Trophoblast cell (in vitro differentiated cells and primary cell): ENCODE measurements around the gene ITGAE. TPM values are rescaled to one million over a fixed set of nuclear protein-coding genes. Genes with fewer than 3 reads are reported as not detected.

Experiments used
- DNase-seq, 2 donors: peaks; one replicate each; pipeline ENCODE4 v3.0.0-alpha.2; 2016
- H2AFZ ChIP-seq: 2 replicates; pipeline ENCODE4 v1.6.1; 2013; ENCODE audit warnings: low read length, moderate library complexity, mild to moderate bottlenecking; ENCODE audit not compliant: insufficient read depth, poor library complexity
- H2AK5ac ChIP-seq: 2 replicates; pipeline ENCODE4 v1.6.1; 2013; ENCODE audit warnings: mild to moderate bottlenecking, low read length
- H2BK120ac ChIP-seq: 2 replicates; pipeline ENCODE4 v1.6.1; 2013; ENCODE audit warnings: low read length, mild to moderate bottlenecking, moderate library complexity; ENCODE audit not compliant: insufficient read depth, poor library complexity
- H2BK12ac ChIP-seq: 2 replicates; pipeline ENCODE4 v1.6.1; 2013; ENCODE audit warnings: mild to moderate bottlenecking, low read length, moderate library complexity
- H2BK5ac ChIP-seq: 2 replicates; pipeline ENCODE4 v1.6.1; 2013; ENCODE audit warnings: low read length, low read depth, moderate library complexity, mild to moderate bottlenecking; ENCODE audit not compliant: poor library complexity
- H3K14ac ChIP-seq: 2 replicates; pipeline ENCODE4 v1.6.1; 2013; ENCODE audit warnings: mild to moderate bottlenecking, low read length
- H3K18ac ChIP-seq: 2 replicates; pipeline ENCODE4 v1.6.1; 2013; ENCODE audit warnings: mild to moderate bottlenecking, low read length
- H3K23ac ChIP-seq: 2 replicates; pipeline ENCODE4 v1.6.1; 2013; ENCODE audit warnings: low read length
- H3K27ac ChIP-seq: 2 replicates; pipeline ENCODE4 v1.5.1; 2013; ENCODE audit warnings: low read depth, mild to moderate bottlenecking, inconsistent platforms, low read length, moderate library complexity
- H3K27me3 ChIP-seq: 2 replicates; pipeline ENCODE4 v1.6.1; 2013; ENCODE audit warnings: inconsistent platforms, mild to moderate bottlenecking, low read length, moderate library complexity; ENCODE audit not compliant: insufficient read depth
- H3K36me3 ChIP-seq, 2 experiments: 1 replicate in 1 of 2; 2 replicates in 1 of 2; pipeline ENCODE4 v1.6.1; 2013; ENCODE audit warnings: low read length in 2 of 2, mild to moderate bottlenecking in 2 of 2, moderate library complexity in 1 of 2; ENCODE audit not compliant: insufficient read depth in 2 of 2, control insufficient read depth in 1 of 2
- H3K4ac ChIP-seq: 2 replicates; pipeline ENCODE4 v1.6.1; 2013; ENCODE audit warnings: low read depth, mild to moderate bottlenecking, low read length, moderate library complexity
- H3K4me1 ChIP-seq, 2 experiments: 1 replicate in 1 of 2; 2 replicates in 1 of 2; pipeline ENCODE4 v1.6.1; 2013; ENCODE audit warnings: low read length in 2 of 2, mild to moderate bottlenecking in 2 of 2, moderate library complexity in 1 of 2; ENCODE audit not compliant: insufficient read depth in 2 of 2, control insufficient read depth in 1 of 2
- H3K4me2 ChIP-seq: 2 replicates; pipeline ENCODE4 v1.6.1; 2013; ENCODE audit warnings: inconsistent platforms, mild to moderate bottlenecking, low read length, moderate library complexity
- H3K4me3 ChIP-seq: 2 replicates; pipeline ENCODE4 v1.5.1; 2013; ENCODE audit warnings: mild to moderate bottlenecking, low read depth, low read length, inconsistent platforms
- H3K79me1 ChIP-seq: one replicate; pipeline ENCODE4 v1.6.1; 2013; ENCODE audit warnings: low read length
- H3K79me2 ChIP-seq: 2 replicates; pipeline ENCODE4 v1.6.1; 2013; ENCODE audit warnings: low read length, mild to moderate bottlenecking; ENCODE audit not compliant: control insufficient read depth, insufficient read depth, poor library complexity
- H3K9ac ChIP-seq: 2 replicates; pipeline ENCODE4 v1.6.1; 2013; ENCODE audit warnings: mild to moderate bottlenecking, low read length
- H3K9me3 ChIP-seq: 2 replicates; pipeline ENCODE4 v1.6.1; 2013; ENCODE audit warnings: low read depth, mild to moderate bottlenecking, control low read depth, inconsistent platforms, low read length; ENCODE audit not compliant: insufficient read depth
- H4K12ac ChIP-seq: 2 replicates; pipeline ENCODE4 v1.6.1; 2013; ENCODE audit warnings: low read depth, mild to moderate bottlenecking, low read length, moderate library complexity
- H4K8ac ChIP-seq: 2 replicates; pipeline ENCODE4 v1.6.1; 2013; ENCODE audit warnings: low read depth, mild to moderate bottlenecking, low read length, moderate library complexity
- H4K91ac ChIP-seq: one replicate; pipeline ENCODE4 v1.6.1; 2013; ENCODE audit warnings: low read depth, mild to moderate bottlenecking, low read length, moderate library complexity
- WGBS: extraction: QIAGEN DNeasy Blood & Tissue Kit; methylation state at CpG from one replicate; pipeline ENCODE4 v1.1.7; 2013; ENCODE audit warnings: missing lambda C conversion rate; ENCODE audit not compliant: insufficient read length, insufficient coverage; ENCODE audit errors: extremely low coverage; 5-methylcytosine and 5-hydroxymethylcytosine counted together
- polyA plus RNA-seq: library from polyadenylated mRNA; stranded (reverse); fragments of 200-250 nt; gene quantifications from 2 replicates; pipeline ENCODE4 v1.2.3, GENCODE V29; 2013

Gene ITGAE
- polyA plus RNA-seq, result 32.1 and 34.1 TPM in 2 replicates

- H3K36me3 ChIP-seq, result peaks cover 0 to 12% of the 10 kb centered on the region in 2 experiments
- no peak within 1 kb of the TSS for H3K23ac ChIP-seq
- no peak within 1 kb of the TSS for H3K4me2 ChIP-seq
- no peaks in the 10 kb centered on the region for H3K27me3 ChIP-seq
- H3K4me3 ChIP-seq, result no peak within 1 kb of the TSS
- H2AFZ ChIP-seq, result no peak within 1 kb of the TSS
- H3K27ac ChIP-seq, result peak within 1 kb of the TSS; percentile 40
- H2BK12ac ChIP-seq, result peak within 1 kb of the TSS; percentile 42
- no peaks in the 10 kb centered on the region for H3K79me1 ChIP-seq
- H3K4me1 ChIP-seq, result peaks cover 10 to 16% of the 10 kb centered on the region in 2 experiments
- H4K12ac ChIP-seq, result peak within 1 kb of the TSS; percentile 50
- peak within 1 kb of the TSS; percentile 48 for H2BK120ac ChIP-seq
- WGBS, result no CpG with 5 or more reads among the region's 17 CpGs
- peak within 1 kb of the TSS; percentile 69 for H4K91ac ChIP-seq
- peak within 1 kb of the TSS; percentile 18 for H2BK5ac ChIP-seq
- H3K9ac ChIP-seq, result no peak within 1 kb of the TSS
- H4K8ac ChIP-seq, result peak within 1 kb of the TSS; percentile 3
- H3K4ac ChIP-seq, result no peak within 1 kb of the TSS
- H3K79me2 ChIP-seq, result no peaks in the 10 kb centered on the region
- H3K18ac ChIP-seq, result peak within 1 kb of the TSS; percentile 25
- no peak within 1 kb of the TSS for H2AK5ac ChIP-seq
- H3K9me3 ChIP-seq, result peaks cover 3% of the 10 kb centered on the region
- peak within 1 kb of the TSS; percentile 37 for H3K14ac ChIP-seq
- DNase-seq, result no peak
These were observed at the start of gene ITGAE for GRCh38 chr17:3800362-3801271. Gene ITGAE, minus strand, starts transcription at chr17:3801188. Its CDS starts 44 bp downstream, at chr17:3801144.

- no CpG with 5 or more reads among the region's 9 CpGs for WGBS
- Histone ChIP-seq H2AK5ac (no peak overlapping the region), H3K4me2 (no peak overlapping the region), H4K8ac (no peak overlapping the region), H2BK5ac (no peak overlapping the region), H4K12ac (no peak overlapping the region), H3K9me3 (peaks cover 2% of the 10 kb centered on the region), H3K14ac (no peak overlapping the region), H3K9ac (no peak overlapping the region), H3K27ac (no peak overlapping the region), H2AFZ (no peak overlapping the region), H3K23ac (no peak overlapping the region), H3K79me2 (peaks cover 9% of the 10 kb centered on the region), H2BK120ac (no peak overlapping the region), H3K79me1 (peaks cover 8% of the 10 kb centered on the region), H4K91ac (no peak overlapping the region), H3K18ac (no peak overlapping the region), H3K36me3 (peaks cover 3 to 4% of the 10 kb centered on the region in 2 experiments), H2BK12ac (no peak overlapping the region), H3K4me3 (no peak overlapping the region), H3K4ac (no peak overlapping the region), H3K4me1 (peaks cover 2 to 3% of the 10 kb centered on the region in 2 experiments), H3K27me3 (no peaks in the 10 kb centered on the region)
- peak; percentile 36 to 77 for DNase-seq
These were observed 47.3 kb upstream of the ITGAE start for GRCh38 chr17:3848229-3848835.

GRCh38 chr17:3847165-3847670 lies 46.2 kb upstream of the ITGAE start:
- H3K23ac ChIP-seq, result no peak overlapping the region
- DNase-seq, result no peak
- peaks cover 8 to 12% of the 10 kb centered on the region in 2 experiments for H3K36me3 ChIP-seq

GRCh38 chr17:3846437-3847164 lies 45.6 kb upstream of the ITGAE start:
- no peak overlapping the region for H3K23ac ChIP-seq
- no peak overlapping the region for H2AFZ ChIP-seq
- no peak overlapping the region for H2AK5ac ChIP-seq
- no CpG with 5 or more reads among the region's 17 CpGs for WGBS
- no peak overlapping the region for H4K12ac ChIP-seq
- no peak overlapping the region for H4K91ac ChIP-seq
- H2BK5ac ChIP-seq, result peak overlapping the region; percentile 19
- no peak overlapping the region for H3K9ac ChIP-seq
- peak overlapping the region; percentile 65 for H4K8ac ChIP-seq
- peaks cover 8% of the 10 kb centered on the region for H3K79me1 ChIP-seq
- H2BK120ac ChIP-seq, result no peak overlapping the region
- no peak overlapping the region for H3K4me3 ChIP-seq
- no peak for DNase-seq
- peaks cover 2% of the 10 kb centered on the region for H3K9me3 ChIP-seq
- no peak overlapping the region for H3K14ac ChIP-seq
- H3K79me2 ChIP-seq, result peaks cover 9% of the 10 kb centered on the region
- no peaks in the 10 kb centered on the region for H3K27me3 ChIP-seq
- no peak overlapping the region for H3K18ac ChIP-seq
- H3K4me2 ChIP-seq, result peak overlapping the region; percentile 55
- H3K27ac ChIP-seq, result no peak overlapping the region
- peaks cover 2 to 3% of the 10 kb centered on the region in 2 experiments for H3K4me1 ChIP-seq
- peaks cover 11 to 16% of the 10 kb centered on the region in 2 experiments for H3K36me3 ChIP-seq
- no peak overlapping the region for H2BK12ac ChIP-seq
- H3K4ac ChIP-seq, result no peak overlapping the region

More at GRCh38 chr17:3847165-3847670, 46.2 kb upstream of the ITGAE start:
- no peak overlapping the region for H4K12ac ChIP-seq
- no peak overlapping the region for H2BK5ac ChIP-seq
- H2BK12ac ChIP-seq, result no peak overlapping the region
- H3K9ac ChIP-seq, result no peak overlapping the region
- H3K4me1 ChIP-seq, result peaks cover 2 to 3% of the 10 kb centered on the region in 2 experiments
- peaks cover 2% of the 10 kb centered on the region for H3K9me3 ChIP-seq
- H3K27ac ChIP-seq, result no peak overlapping the region
- H3K4me3 ChIP-seq, result no peak overlapping the region
- no peak overlapping the region for H2BK120ac ChIP-seq
- H4K91ac ChIP-seq, result no peak overlapping the region
- H2AK5ac ChIP-seq, result no peak overlapping the region
- no peak overlapping the region for H3K4ac ChIP-seq
- no peak overlapping the region for H3K18ac ChIP-seq
- peaks cover 8% of the 10 kb centered on the region for H3K79me1 ChIP-seq
- H3K4me2 ChIP-seq, result no peak overlapping the region
- WGBS, result no CpG with 5 or more reads among the region's 9 CpGs
- peaks cover 9% of the 10 kb centered on the region for H3K79me2 ChIP-seq
- no peak overlapping the region for H3K14ac ChIP-seq
- H3K27me3 ChIP-seq, result no peaks in the 10 kb centered on the region
- no peak overlapping the region for H2AFZ ChIP-seq
- H4K8ac ChIP-seq, result no peak overlapping the region
